Endothelial cell of umbilical vein (primary cell): ENCODE measurements around the gene NIPBL. TPM values are rescaled to one million over a fixed set of nuclear protein-coding genes. Genes with fewer than 3 reads are reported as not detected.

Experiments used
- BruUV-seq: library from RNA; stranded (reverse); fragments of 400-500 nt; replicated peaks from 2 replicates; lab custom pipeline; 2021; lab: Mats Ljungman, UMichigan
- CTCF ChIA-PET: fragments of 300-600, 350-600 bp; sonication (Branson Sonifier 250); formaldehyde crosslinking; loops from one replicate; lab custom pipeline; 2021; ENCODE audit warnings: antibody characterized with exemption, inconsistent platforms; lab: Charles Lee
- POLR2A ChIA-PET: fragments of 300-600, 350-600 bp; sonication (Branson Sonifier 250); formaldehyde crosslinking; loops from one replicate; lab custom pipeline; 2021; ENCODE audit warnings: antibody characterized with exemption, inconsistent platforms; lab: Charles Lee
- DNase-seq: peaks from one replicate; pipeline ENCODE4 v3.0.0-alpha.2; 2011; ENCODE audit warnings: low read depth, low spot score
- FAIRE-seq: peaks from 2 replicates; lab custom pipeline; 2011; peaks lifted over from hg19 to GRCh38; lab: Jason Lieb, UNC
- H2AFZ ChIP-seq: 2 replicates; pipeline ENCODE4 v1.6.0; 2012; ENCODE audit warnings: low read depth, low read length, control low read depth, inconsistent platforms
- H3K27ac ChIP-seq: 2 replicates; pipeline ENCODE4 v1.5.1; 2011; ENCODE audit warnings: low read depth, mild to moderate bottlenecking, control low read depth, low read length, moderate library complexity; ENCODE audit not compliant: insufficient read depth
- H3K27me3 ChIP-seq, 2 experiments: 2 replicates each; pipeline versions ENCODE4 v1.6.0 to v1.6.1; 2011; ENCODE audit warnings: low read length in 2 of 2, mixed read lengths in 1 of 2; ENCODE audit not compliant: control insufficient read depth in 2 of 2, insufficient read depth in 2 of 2
- H3K36me3 ChIP-seq, 2 experiments: 2 replicates in 1 of 2; 3 replicates in 1 of 2; pipeline ENCODE4 v1.5.1; 2011; ENCODE audit warnings: low read length in 2 of 2, mild to moderate bottlenecking in 1 of 2, moderate library complexity in 1 of 2; ENCODE audit not compliant: control insufficient read depth in 2 of 2, insufficient read depth in 2 of 2; ENCODE audit errors: extremely low read depth in 1 of 2
- H3K4me1 ChIP-seq: 3 replicates; pipeline ENCODE4 v1.5.1; 2011; ENCODE audit warnings: mild to moderate bottlenecking, low read length; ENCODE audit not compliant: control insufficient read depth, insufficient read depth; ENCODE audit errors: extremely low read depth
- H3K4me2 ChIP-seq: 2 replicates; pipeline ENCODE4 v1.6.1; 2011; ENCODE audit warnings: low read length, control low read depth, mixed read lengths; ENCODE audit not compliant: insufficient read depth
- H3K4me3 ChIP-seq, 3 experiments: fragments of 200-600 bp in 1 of 3; sonication (generic), shearing (Covaris generic) in 1 of 3; replicated peaks in 1 of 3; 2 replicates each; pipeline ENCODE4 v1.5.1; 2011 to 2016; ENCODE audit warnings: control low read depth in 3 of 3, low read length in 3 of 3, mild to moderate bottlenecking in 2 of 3, inconsistent platforms in 1 of 3, low read depth in 1 of 3, moderate library complexity in 1 of 3; ENCODE audit not compliant: insufficient read depth in 1 of 3
- H3K79me2 ChIP-seq: 2 replicates; pipeline ENCODE4 v1.6.0; 2012; ENCODE audit warnings: low read length, inconsistent platforms; ENCODE audit not compliant: control insufficient read depth, insufficient read depth
- H3K9ac ChIP-seq: replicated peaks from 2 replicates; pipeline ENCODE3; 2011; ENCODE audit warnings: low read length, control low read depth; ENCODE audit not compliant: insufficient read depth; ENCODE audit errors: extremely low read depth
- H3K9me1 ChIP-seq: replicated peaks from 3 replicates; pipeline ENCODE4 v1.6.0; 2011; ENCODE audit warnings: mild to moderate bottlenecking, low read length; ENCODE audit not compliant: control insufficient read depth, insufficient read depth; ENCODE audit errors: extremely low read depth
- H3K9me3 ChIP-seq: replicated peaks from 2 replicates; pipeline ENCODE4 v1.5.1; 2012; ENCODE audit warnings: low read length, inconsistent platforms; ENCODE audit not compliant: control insufficient read depth, insufficient read depth
- H4K20me1 ChIP-seq: replicated peaks from 2 replicates; pipeline ENCODE3; 2011; ENCODE audit warnings: mild to moderate bottlenecking, low read length; ENCODE audit not compliant: control insufficient read depth, insufficient read depth; ENCODE audit errors: extremely low read depth
- EZH2 ChIP-seq: IDR thresholded peaks from 2 replicates; pipeline ENCODE4 v1.6.1; 2012; ENCODE audit warnings: borderline replicate concordance, low read depth, mild to moderate bottlenecking, moderate library complexity, low read length, inconsistent platforms; ENCODE audit not compliant: severe bottlenecking
- FOS ChIP-seq: IDR thresholded peaks from 2 replicates; pipeline ENCODE4 v1.6.1; 2011; ENCODE audit warnings: mild to moderate bottlenecking, low read length, moderate library complexity, borderline replicate concordance; ENCODE audit not compliant: insufficient read depth
- GATA2 ChIP-seq: IDR thresholded peaks from 2 replicates; pipeline ENCODE4 v1.7.0; 2011; ENCODE audit warnings: low read depth, mild to moderate bottlenecking, moderate library complexity, mixed read lengths, low read length; ENCODE audit not compliant: insufficient read length, insufficient read depth
- JUN ChIP-seq: IDR thresholded peaks from 2 replicates; pipeline ENCODE4 v1.6.1; 2011; ENCODE audit warnings: borderline replicate concordance, low read depth; ENCODE audit not compliant: insufficient read length, insufficient read depth
- MYC ChIP-seq: IDR thresholded peaks from one replicate; pipeline ENCODE4 v1.6.1; 2011; ENCODE audit warnings: mild to moderate bottlenecking, low read depth, low read length
- POLR2A ChIP-seq: IDR thresholded peaks from 2 replicates; pipeline ENCODE4 v1.6.1; 2012; ENCODE audit warnings: low read depth, mild to moderate bottlenecking, control low read depth, low read length
- POLR2AphosphoS5 ChIP-seq: IDR thresholded peaks from 2 replicates; pipeline ENCODE4 v1.6.1; 2012; ENCODE audit warnings: low read depth, mild to moderate bottlenecking, control low read depth, low read length, moderate library complexity; ENCODE audit not compliant: insufficient read depth
- dilution Hi-C: fragments of 300-500 bp; cut with MboI; formaldehyde crosslinking; loops from one replicate; pipeline ENCODE4 v1.15.0; 2019; ENCODE audit warnings: low sequenced_read_pairs; ENCODE audit not compliant: extremely low pct_ligation_motif_present
- intact Hi-C: fragments of 100-400 bp; cut with micrococcal nuclease; formaldehyde crosslinking; loops from one replicate; pipeline ENCODE4 v1.10.0; 2022
- polyA plus RNA-seq, 4 experiments: library from polyadenylated mRNA; depleted of rRNA in 3 of 4; stranded (reverse) in 3 of 4; unstranded in 1 of 4; fragments of >200 nt; gene quantifications; 2 replicates each; pipeline versions ENCODE4 v1.2.1 to v1.2.3, GENCODE V29; 2011 to 2012; ENCODE audit warnings: missing spikeins in 1 of 4
- total RNA-seq: library from RNA; stranded (reverse); gene quantifications from 2 replicates; pipeline ENCODE4 v1.2.3, GENCODE V29; 2021
- TF ChIP-seq, protein P1 (sequence below), 2 donors: IDR thresholded peaks; 1 replicate in 1 of 2; 2 replicates in 1 of 2; pipeline ENCODE4 v1.5.1; 2011; ENCODE audit warnings: low read length in 2 of 2, mild to moderate bottlenecking in 2 of 2, moderate library complexity in 2 of 2, control low read depth in 1 of 2, inconsistent platforms in 1 of 2, low read depth in 1 of 2; ENCODE audit not compliant: insufficient read depth in 1 of 2; ENCODE audit errors: extremely low read depth in 1 of 2
- TF ChIP-seq, protein P2 (sequence below): IDR thresholded peaks from 2 replicates; pipeline ENCODE4 v1.6.1; 2011; ENCODE audit not compliant: insufficient read depth, insufficient read length

The NIPBL gene
- total and polyA plus RNA-seq, 2 donors (not counting 3 experiments of a cell fraction or from before 2014, with no cell fraction given): 15.5 to 50.7 TPM

DNA sequence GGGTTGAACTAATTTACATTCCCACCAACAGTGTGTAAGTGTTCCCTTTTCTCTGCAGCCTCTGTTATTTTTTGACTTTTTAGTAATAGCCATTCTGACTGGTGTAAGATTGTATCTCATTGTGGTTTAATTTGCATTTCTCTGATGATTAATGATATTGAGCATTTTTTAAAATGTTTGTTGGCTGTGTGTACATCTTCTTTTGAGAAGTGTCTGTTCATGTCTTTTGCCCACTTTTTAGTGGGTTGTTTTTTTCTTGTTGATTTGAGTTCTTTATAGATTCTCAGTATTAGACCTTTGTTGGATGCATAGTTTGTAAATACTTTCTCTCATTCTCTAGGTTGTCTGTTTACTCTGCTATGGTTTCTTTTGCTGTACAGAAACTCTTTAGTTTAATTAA is 101.6 kb downstream of the NIPBL start:
- H2AFZ ChIP-seq: no peak overlapping the region
- H3K27ac ChIP-seq: no peak overlapping the region
- H3K4me3 ChIP-seq: no peak overlapping the region
- H3K4me1 ChIP-seq: no peaks in the 10 kb centered on the region
- TF ChIP-seq FOS (no peak), POLR2AphosphoS5 (no peak), MYC (no peak), POLR2A (no peak), EZH2 (no peak), JUN (no peak), GATA2 (no peak)
- TF ChIP-seq, protein P1, sequence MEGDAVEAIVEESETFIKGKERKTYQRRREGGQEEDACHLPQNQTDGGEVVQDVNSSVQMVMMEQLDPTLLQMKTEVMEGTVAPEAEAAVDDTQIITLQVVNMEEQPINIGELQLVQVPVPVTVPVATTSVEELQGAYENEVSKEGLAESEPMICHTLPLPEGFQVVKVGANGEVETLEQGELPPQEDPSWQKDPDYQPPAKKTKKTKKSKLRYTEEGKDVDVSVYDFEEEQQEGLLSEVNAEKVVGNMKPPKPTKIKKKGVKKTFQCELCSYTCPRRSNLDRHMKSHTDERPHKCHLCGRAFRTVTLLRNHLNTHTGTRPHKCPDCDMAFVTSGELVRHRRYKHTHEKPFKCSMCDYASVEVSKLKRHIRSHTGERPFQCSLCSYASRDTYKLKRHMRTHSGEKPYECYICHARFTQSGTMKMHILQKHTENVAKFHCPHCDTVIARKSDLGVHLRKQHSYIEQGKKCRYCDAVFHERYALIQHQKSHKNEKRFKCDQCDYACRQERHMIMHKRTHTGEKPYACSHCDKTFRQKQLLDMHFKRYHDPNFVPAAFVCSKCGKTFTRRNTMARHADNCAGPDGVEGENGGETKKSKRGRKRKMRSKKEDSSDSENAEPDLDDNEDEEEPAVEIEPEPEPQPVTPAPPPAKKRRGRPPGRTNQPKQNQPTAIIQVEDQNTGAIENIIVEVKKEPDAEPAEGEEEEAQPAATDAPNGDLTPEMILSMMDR (IDR thresholded peaks at IDR 0.05; ENCODE audit: extremely low read depth in 1 of 2, insufficient read depth in 1 of 2, low read depth in 1 of 2, low read length in 2 of 2): no peak
- TF ChIP-seq, protein P2, sequence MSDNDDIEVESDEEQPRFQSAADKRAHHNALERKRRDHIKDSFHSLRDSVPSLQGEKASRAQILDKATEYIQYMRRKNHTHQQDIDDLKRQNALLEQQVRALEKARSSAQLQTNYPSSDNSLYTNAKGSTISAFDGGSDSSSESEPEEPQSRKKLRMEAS: no peak
- ChIA-PET CTCF (no interaction called here), POLR2A (no interaction called here)
- peaks cover 48% of the 10 kb centered on the region for H3K79me2 ChIP-seq
- no peak overlapping the region for H3K4me2 ChIP-seq
- BruUV-seq: no TSS peak
- H4K20me1 ChIP-seq: peaks cover under 1% of the 10 kb centered on the region
- intact Hi-C loops (no loop called here), dilution Hi-C loops (no loop called here)
- H3K27me3 ChIP-seq: no peaks in the 10 kb centered on the region
- DNase-seq: no peak
- H3K9me1 ChIP-seq: no peaks in the 10 kb centered on the region
- no peaks in the 10 kb centered on the region for H3K9me3 ChIP-seq
- H3K36me3 ChIP-seq: peaks cover 5% of the 10 kb centered on the region in 2 experiments
- H3K9ac ChIP-seq: no peak overlapping the region
- FAIRE-seq: no peak
